Astrocyte of the cerebellum (primary cell): ENCODE results near the gene GLDC.
"Not testable (repeated sequence)": the region's sequence is repeated elsewhere in the genome, so short reads cannot be mapped to it uniquely, and the experiment has no call there.

ENCODE experiments used
- DNase-seq: peaks from one replicate; pipeline ENCODE4 v3.0.0-alpha.2; 2011; ENCODE audit warnings: low read depth
- H3K4me3 ChIP-seq: 2 replicates; pipeline ENCODE4 v1.5.1; 2011; ENCODE audit warnings: mild to moderate bottlenecking, low read depth, low read length, moderate library complexity
- in situ Hi-C: cut with HindIII; loops from 2 replicates; pipeline ENCODE4 v1.10.0; 2017; ENCODE audit warnings: low sequenced_read_pairs
- TF ChIP-seq, protein P1 (sequence below): IDR thresholded peaks from 2 replicates; pipeline ENCODE4 v1.5.1; 2012; ENCODE audit warnings: low read length, low read depth, moderate library complexity, mild to moderate bottlenecking; ENCODE audit errors: missing control alignments

GLDC gene

DNA sequence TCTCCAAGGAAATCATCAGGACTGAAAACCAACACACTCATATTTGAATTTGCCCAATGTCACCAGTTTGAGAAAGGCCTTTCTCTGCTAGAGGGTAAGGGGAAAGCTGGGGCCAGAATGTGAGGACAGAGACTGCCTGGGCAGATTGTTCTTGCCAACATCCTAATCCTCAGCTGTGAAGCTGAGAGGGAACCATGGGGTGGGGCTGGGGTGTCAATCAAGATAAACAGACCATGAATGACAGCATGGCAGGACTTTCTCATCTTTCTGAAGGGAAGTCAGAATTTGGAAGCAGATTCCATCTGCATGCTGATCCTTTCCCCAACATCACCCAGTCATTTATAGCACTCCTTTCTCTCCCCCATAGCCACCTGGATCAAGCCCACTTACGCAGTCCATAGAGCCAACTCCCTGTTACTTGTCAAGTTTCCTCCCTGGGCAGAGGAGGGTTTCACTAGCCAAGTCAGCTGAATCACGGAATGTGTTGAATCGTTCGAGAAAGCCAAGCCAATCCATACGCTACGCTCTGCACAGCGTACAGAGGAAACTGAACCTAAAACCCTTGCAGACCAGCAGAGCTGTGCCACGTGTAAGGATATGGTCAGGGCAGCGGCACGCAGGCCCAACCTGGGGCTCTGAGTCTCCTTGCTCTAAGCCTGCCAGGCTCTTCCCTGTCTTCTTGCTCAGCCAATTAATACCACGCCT lies 14.9 kb downstream of the GLDC start:
- in situ Hi-C loops: no loop called here
- DNase-seq: no peak
- TF ChIP-seq, protein P1, sequence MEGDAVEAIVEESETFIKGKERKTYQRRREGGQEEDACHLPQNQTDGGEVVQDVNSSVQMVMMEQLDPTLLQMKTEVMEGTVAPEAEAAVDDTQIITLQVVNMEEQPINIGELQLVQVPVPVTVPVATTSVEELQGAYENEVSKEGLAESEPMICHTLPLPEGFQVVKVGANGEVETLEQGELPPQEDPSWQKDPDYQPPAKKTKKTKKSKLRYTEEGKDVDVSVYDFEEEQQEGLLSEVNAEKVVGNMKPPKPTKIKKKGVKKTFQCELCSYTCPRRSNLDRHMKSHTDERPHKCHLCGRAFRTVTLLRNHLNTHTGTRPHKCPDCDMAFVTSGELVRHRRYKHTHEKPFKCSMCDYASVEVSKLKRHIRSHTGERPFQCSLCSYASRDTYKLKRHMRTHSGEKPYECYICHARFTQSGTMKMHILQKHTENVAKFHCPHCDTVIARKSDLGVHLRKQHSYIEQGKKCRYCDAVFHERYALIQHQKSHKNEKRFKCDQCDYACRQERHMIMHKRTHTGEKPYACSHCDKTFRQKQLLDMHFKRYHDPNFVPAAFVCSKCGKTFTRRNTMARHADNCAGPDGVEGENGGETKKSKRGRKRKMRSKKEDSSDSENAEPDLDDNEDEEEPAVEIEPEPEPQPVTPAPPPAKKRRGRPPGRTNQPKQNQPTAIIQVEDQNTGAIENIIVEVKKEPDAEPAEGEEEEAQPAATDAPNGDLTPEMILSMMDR: no peak
- no peak overlapping the region for H3K4me3 ChIP-seq

DNA sequence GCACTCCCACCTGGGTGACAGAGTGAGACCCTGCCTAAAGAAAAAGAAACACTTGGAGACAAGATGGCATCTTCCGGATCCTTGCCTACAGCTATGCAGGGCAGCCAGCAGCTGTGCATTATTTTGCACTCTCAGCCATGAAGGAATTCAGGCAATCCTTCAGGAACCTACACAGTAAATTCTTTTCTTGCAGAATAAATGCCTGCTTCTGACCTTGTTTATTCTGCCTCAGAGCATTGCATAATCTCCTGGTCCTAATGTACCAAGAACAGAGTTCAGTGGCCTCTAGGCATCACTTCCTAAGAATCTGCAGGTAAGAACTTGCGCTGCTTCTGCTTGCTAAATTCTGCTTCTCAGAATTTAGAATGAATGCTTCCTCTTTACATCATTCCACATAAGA lies 16.8 kb downstream of the GLDC start:
- no peak overlapping the region for H3K4me3 ChIP-seq
- DNase-seq: no peak
- TF ChIP-seq, protein P1: no peak
- in situ Hi-C loops: no loop called here

DNA sequence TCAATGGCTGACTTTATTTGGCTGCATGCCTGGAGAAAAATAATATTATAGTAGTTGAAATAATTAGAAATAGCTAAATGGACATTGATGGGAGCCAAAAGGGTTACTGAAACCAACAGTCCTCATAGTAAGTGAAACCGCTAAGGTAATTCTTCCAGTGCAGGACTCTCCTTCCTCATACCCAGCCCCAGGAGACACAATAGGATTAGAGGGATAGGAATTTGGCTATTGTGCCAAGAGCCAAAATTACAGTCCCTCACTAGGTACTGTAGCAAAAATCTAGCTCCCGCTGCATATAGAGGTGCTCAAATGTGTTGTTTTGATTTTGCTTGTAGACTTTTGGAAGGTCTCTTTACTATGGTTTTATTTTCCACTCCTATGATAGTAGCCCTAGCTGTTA lies 20.2 kb downstream of the GLDC start:
- TF ChIP-seq, protein P1: no peak
- H3K4me3 ChIP-seq: no peak overlapping the region
- in situ Hi-C loops: no loop called here
- no peak for DNase-seq

DNA sequence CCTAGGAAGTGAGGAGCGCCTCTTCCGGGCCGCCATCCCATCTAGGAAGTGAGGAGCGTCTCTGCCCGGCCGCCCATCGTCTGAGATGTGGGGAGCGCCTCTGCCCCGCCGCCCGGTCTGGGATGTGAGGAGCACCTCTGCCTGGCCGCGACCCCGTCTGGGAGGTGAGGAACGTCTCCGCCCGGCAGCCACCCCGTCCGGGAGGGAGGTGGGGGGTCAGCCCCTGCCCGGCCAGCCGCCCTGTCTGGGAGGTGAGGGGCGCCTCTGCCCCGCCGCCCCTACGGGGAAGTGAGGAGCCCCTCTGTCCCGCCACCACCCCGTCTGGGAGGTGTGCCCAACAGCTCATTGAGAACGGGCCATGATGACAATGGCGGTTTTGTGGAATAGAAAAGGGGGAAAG lies 22.7 kb downstream of the GLDC start:
- DNase-seq, in situ Hi-C loops: not testable (repeated sequence)

DNA sequence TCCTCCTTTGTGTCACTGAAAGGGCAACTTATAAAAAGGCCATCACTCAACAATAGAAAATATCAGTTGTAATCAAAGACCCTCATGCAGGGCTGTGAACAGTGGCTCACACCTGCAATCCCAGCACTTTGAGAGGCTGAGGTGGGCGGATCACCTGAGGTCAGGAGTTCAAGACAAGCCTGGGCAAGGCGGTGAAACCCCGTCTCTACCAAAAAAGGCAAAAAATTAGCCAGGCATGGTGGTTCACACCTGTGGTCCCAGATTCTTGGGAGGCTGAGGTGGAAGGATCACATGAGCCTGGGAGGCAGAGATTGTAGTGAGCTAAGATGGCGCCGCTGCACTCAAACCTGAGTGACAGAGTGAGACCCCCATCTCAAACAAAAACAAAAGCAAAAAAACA lies 24.7 kb downstream of the GLDC start:
- TF ChIP-seq, protein P1: no peak
- H3K4me3 ChIP-seq: no peak overlapping the region
- in situ Hi-C loops: no loop called here
- no peak for DNase-seq

More for the DNA sequence above, 22.7 kb downstream of the GLDC start:
- H3K4me3 ChIP-seq: not testable (repeated sequence)

DNA sequence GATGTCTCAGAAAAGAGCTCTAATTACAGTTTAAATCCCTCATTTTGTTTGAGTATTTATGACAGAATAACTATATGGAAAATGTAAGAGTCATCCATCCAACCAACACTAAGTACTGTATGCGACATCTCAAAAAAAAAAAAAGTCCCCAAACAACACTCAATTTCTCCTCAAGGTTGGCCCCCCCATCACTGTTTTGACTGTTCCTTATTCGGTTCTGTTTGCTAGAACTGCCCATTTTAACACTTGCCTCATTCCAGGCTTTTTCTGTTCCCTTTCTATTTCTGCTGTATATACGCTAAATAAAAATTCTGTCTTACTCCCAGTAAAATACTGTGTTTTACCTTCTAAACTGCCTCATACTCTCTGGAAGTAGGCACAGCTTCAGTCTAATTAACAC lies 25.2 kb downstream of the GLDC start:
- no peak overlapping the region for H3K4me3 ChIP-seq
- DNase-seq: no peak
- in situ Hi-C loops: no loop called here
- TF ChIP-seq, protein P1: no peak

DNA sequence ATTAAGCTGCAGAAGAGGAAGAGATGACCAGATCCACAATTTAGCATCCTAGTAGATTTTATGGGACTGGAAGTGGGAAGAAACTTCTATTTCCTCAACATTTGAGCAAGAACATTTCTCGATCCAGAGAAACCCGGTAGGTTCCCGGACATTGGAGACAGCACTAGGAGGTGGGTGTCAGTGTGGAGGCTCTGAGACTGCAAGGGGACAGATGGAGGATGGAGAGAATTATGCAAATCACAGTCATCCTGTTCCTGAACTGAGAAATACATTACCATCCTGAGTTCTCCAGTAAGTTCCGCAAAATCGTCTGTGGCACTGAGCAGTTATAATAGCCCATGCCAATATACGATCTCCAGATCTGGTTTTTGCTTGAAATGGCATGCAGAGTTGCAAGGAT lies 25.6 kb downstream of the GLDC start:
- DNase-seq: no peak
- in situ Hi-C loops: no loop called here
- H3K4me3 ChIP-seq: no peak overlapping the region
- TF ChIP-seq, protein P1: no peak
